Measurements from ENCODE around the gene CDK12.
"Not testable (repeated sequence)": the region's sequence is repeated elsewhere in the genome, so short reads cannot be mapped to it uniquely, and the experiment has no call there.

CDK12 gene

DNA sequence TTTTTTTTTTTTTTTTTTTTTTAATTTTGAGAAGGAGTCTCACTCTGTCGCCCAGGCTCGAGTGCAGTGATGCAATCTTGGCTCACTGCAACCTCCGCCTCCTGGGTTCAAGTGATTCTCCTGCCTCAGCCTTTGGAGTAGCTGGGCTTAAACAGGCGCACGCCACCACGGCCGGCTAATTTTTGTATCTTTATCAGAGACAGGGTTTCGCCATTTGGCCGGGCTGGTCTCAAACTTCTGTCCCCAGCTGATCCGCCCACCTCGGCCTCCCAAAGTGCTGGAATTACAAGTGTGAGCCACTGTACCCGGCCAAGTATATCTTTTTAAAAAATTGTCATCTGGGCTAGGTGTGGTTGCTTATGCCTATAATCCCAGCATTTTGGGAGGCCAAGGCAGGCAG is 35.6 kb downstream of the CDK12 start:
- not testable (repeated sequence) for DNase-seq (ENCODE audit: low read depth in 2 of 2)

DNA sequence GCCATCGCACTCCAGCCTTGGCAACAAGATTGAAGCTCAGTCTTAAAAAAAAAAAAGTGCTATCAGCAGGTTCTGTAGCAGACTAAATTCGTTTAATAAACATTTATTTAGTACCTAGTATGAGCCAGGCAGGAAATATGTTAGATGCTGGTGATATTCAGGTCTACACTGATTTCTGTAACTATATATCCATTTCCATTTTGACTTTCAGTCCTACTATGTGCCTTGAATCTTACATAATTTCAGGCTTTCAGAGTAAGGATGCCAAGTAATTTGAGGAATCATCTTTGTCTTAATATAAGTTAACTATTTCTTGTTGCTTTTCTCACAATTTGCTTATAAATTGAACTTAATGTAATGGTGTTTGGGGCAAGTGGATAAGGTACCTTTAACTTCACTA is 46.2 kb downstream of the CDK12 start:
- no peak for DNase-seq (ENCODE audit: low read depth in 2 of 2)

DNA sequence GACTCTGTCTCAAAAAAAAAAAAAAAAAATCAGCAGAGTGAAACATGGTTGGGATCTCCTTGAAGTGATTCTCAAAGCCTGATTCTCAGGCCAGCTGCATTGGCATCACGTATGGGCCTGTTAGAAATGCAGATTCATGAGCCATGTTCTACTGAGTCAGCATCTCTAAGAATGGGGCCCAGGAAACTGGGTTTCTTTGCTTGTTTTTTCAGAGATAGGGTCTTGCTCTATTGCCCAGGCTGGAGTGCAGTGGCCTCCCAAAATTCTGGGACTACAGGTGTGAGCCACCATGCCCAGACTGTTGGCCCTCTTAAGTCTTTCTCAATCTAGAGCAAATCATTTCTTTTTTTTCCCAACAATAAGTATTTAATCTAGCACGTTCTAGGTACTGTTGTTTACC is 47.7 kb downstream of the CDK12 start:
- no peak for DNase-seq (ENCODE audit: low read depth in 2 of 2)

DNA sequence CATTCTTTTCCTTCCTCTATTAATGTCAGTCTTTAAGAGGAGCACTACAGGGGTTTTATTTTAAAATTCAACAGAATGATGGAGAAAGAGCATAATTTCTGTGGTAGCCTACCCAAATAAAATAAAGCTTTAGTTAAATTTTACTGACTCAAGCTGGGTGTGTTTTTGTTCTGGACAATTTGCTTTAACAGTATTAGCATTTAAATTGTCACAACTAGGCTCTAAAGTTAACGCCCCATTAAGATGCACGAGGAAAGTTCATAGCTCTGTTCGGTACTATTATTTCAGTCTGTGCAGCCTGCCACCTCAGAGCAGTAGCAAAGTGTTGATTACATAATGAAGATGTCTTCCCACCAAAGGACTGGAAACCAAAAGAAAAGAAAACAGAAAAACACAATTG is 52.0 kb downstream of the CDK12 start:
- DNase-seq (ENCODE audit: low read depth in 2 of 2) = no peak

DNA sequence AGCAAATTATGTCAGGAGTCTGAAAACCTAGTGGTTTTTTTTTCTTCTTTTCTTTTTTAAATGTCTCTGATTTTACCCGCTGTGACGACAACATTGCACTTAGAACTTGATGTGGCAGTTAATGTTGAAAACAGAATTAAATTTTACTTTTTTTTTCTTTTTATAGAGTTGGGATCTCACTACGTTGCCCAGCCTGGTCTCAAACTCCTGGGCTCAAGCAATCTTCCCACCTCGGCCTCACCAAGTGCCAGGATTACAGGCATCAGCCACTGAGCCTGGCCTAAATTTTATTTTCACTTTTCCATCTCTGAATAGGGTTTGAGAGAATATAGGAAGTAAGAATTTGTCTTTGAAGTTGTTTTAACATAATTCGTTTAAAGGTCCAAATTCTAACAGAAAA is 52.6 kb downstream of the CDK12 start:
- DNase-seq (ENCODE audit: low read depth in 2 of 2) = no peak

DNA sequence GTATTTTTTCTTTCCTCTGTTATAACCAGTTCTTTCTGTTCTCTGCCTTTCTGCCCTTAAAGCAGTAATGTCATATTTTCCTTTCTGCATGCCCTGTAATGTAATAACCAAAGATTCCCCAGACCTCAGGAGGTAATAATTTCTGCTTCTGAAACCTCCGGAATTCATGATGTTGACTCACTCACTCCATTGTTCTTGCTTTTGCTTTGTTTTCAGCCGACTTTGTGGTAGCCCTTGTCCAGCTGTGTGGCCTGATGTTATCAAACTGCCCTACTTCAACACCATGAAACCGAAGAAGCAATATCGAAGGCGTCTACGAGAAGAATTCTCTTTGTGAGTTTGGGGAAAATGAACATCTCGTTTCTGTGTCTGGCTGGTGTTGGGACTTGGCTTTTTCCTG is 55.9 kb downstream of the CDK12 start:
- no peak for DNase-seq (ENCODE audit: low read depth in 2 of 2)

DNA sequence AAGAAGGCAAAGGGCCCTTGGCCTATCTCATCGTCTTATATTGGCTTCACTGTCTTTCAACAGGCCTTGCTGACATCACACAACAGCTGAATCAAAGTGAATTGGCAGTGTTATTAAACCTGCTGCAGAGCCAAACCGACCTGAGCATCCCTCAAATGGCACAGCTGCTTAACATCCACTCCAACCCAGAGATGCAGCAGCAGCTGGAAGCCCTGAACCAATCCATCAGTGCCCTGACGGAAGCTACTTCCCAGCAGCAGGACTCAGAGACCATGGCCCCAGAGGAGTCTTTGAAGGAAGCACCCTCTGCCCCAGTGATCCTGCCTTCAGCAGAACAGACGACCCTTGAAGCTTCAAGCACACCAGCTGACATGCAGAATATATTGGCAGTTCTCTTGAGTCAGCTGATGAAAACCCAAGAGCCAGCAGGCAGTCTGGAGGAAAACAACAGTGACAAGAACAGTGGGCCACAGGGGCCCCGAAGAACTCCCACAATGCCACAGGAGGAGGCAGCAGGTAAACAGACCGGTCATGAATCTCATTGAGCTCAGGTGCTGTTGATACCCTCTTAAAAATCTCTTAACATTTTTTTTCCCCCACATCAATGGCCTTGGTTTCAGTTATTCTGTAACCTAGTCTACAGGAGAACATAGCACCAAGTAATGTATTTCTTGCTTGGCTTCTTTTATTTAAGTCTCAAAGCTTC is 64.7 kb downstream of the CDK12 start:
- DNase-seq (ENCODE audit: low read depth in 2 of 2) = no peak

DNA sequence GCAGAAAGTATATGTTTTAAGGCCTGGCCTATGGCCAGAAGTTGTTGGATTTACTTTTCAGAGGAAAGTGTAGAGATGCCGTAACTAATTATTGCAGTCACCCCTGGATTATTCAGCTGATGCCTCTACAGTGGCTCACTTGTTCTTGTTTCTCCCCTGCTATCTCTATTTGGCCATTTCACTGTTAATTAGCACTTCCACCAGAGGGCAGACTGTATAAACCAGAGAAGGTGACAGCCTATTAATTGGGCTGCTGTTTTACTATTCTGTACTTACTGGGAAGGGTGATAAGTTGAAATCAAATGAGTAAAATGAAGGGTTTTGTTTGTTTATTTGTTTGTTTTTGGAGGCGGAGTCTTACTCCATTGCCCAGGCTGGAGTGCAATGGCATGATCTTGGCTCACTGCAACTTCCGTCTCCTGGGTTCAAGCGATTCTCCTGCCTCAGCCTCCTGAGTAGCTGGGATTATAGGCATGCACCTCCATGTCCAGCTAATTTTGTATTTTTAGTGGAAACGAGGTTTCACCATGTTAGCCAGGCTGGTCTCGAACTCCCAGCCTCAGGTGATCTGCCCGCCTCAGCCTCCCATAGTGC is 66.0 kb downstream of the CDK12 start:
- DNase-seq (ENCODE audit: low read depth in 2 of 2) = no peak

DNA sequence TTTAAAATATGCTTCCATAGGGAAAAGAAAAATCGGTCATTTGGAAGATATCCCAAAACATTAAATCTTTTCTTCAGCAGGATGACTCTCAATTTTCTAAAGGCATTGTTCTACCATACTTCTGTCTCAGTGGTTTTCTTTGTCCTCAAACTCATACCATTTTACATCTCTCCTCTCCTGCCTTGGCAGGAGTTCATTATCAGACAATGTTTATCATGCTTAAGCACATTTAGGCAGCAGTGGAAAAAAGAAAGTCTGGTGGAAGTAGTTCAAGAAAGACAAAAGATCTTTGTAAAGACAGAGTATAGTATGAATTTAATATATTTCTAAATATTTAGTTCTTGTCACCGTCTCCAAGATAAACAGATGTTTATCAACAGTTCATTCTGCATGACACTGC is 68.2 kb downstream of the CDK12 start:
- no peak for DNase-seq (ENCODE audit: low read depth in 2 of 2)

DNA sequence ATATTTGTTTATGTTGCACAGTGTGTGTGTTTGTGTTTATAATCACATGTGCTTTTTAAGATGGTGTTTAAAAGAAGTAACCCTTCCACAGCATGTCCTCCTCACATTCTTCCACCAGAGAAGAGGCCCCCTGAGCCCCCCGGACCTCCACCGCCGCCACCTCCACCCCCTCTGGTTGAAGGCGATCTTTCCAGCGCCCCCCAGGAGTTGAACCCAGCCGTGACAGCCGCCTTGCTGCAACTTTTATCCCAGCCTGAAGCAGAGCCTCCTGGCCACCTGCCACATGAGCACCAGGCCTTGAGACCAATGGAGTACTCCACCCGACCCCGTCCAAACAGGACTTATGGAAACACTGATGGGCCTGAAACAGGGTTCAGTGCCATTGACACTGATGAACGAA is 69.2 kb downstream of the CDK12 start:
- DNase-seq (ENCODE audit: low read depth in 2 of 2) = no peak

DNA sequence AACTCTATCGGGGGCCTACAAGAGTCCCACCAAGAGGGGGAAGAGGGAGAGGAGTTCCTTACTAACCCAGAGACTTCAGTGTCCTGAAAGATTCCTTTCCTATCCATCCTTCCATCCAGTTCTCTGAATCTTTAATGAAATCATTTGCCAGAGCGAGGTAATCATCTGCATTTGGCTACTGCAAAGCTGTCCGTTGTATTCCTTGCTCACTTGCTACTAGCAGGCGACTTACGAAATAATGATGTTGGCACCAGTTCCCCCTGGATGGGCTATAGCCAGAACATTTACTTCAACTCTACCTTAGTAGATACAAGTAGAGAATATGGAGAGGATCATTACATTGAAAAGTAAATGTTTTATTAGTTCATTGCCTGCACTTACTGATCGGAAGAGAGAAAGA is 70.0 kb downstream of the CDK12 start:
- no peak for DNase-seq (ENCODE audit: low read depth in 2 of 2)

DNA sequence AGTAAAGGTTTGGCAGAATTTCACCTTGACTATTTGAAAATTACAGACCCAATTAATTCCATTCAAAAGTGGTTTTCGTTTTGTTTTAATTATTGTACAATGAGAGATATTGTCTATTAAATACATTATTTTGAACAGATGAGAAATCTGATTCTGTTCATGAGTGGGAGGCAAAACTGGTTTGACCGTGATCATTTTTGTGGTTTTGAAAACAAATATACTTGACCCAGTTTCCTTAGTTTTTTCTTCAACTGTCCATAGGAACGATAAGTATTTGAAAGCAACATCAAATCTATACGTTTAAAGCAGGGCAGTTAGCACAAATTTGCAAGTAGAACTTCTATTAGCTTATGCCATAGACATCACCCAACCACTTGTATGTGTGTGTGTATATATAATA is 72.6 kb downstream of the CDK12 start:
- no peak for DNase-seq (ENCODE audit: low read depth in 2 of 2)

DNA sequence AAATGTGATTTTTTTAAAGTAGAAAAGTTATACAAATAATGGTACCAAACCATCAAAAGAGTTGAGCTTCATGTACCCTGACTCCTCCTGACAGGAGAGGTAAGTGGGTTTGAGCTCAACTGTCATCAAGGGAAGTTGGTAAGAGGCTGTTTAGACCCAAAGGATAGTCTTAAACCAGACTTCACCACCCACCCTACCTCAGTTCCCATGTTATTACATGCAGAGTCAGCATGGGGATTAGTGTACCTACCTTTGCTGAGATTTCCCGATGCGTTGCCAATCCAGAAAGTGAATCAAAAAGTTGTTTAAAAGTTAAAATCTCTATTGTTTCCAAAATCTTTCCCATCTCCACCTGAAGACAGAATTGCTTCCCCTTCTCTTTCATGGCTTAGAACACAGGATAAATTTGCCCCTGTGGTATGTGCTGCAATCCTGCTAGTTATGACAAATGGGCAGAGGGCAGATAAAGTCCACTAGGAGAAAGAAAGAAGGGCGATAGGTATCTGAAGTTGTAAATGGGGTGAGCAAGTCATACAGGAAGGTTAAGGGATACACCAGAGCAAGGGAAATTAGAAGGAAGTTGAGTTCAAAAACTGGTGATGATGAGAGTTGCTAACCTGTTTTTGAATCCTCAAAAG is 73.6 kb downstream of the CDK12 start:
- no peak for DNase-seq (ENCODE audit: low read depth in 2 of 2)

DNA sequence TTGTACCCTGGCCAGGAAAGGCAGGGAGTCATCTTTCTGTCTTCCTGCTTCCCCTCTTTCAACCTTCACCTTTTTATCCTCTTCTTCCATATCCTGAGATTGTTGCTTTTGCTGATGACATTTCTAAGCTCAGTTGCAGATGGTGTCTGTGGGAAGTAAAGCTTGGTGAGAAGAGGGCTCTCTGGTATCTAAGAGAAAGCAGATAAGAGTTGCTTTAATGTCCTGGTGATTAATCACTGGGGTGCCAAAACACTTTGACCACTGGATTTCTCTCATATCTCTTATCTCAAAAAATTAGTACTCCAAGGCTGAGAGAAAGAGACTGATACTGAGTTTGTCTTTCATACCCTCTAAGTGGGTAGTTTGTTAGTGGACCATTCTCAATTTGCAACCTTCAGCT is 75.2 kb downstream of the CDK12 start:
- no peak for DNase-seq (ENCODE audit: low read depth in 2 of 2)

DNA sequence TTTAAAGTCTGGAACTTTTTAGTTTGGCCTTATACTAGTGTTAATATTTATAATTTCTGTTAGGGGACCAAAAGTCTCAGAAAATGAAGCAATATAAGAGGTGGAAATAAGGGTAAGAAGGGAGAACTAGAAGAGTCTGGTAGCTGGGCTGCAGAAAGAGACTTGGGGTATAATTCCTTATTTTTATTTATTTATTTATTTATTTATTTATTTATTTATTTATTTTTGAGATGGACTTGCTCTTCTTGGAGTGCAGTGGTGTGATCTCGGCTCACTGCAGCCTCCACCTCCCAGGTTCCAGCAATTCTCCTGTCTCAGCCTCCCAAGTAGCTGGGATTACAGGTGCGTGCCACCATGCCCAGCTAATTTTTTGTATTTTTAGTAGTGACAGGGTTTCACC is 76.1 kb downstream of the CDK12 start:
- not testable (repeated sequence) for DNase-seq (ENCODE audit: low read depth in 2 of 2)

DNA sequence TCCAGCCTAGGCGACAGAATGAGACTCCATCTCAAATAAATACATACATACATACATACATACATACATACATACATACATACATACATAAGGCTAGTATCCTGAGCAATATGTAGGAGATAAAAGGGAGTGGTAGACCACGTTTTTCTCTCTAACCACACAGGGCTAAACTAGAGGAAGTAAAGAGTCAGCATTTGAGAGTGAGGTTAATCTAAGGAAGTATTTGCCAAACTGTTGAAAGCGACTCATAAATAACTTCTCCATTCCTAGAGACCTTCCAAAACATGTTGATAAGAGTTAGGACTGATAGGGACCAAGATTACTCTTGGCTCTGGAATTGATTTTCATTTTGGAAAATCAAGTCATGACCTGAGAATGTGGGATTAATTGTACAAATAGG is 77.6 kb downstream of the CDK12 start:
- DNase-seq (ENCODE audit: low read depth in 2 of 2) = no peak

DNA sequence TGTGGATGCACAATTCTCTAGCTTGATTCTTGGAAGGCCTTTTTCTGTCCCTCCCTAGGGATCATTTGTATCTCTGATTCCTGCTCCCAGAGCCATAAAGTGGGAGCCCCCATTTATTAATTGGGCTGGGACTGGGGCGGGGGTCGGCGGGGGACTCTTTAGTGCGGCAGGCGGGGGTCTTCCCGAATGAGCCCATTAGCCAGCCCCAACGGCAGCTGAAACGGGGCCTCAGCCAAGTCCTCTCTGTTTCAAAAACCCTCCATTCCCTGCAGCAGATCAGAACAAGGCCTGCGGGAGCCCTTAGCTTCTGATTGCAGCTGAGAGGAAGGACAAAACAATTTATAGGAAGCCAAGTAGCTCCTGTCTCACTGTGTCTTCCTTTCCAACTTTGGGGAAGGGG is 79.3 kb downstream of the CDK12 start:
- no peak for DNase-seq (ENCODE audit: low read depth in 2 of 2)

DNA sequence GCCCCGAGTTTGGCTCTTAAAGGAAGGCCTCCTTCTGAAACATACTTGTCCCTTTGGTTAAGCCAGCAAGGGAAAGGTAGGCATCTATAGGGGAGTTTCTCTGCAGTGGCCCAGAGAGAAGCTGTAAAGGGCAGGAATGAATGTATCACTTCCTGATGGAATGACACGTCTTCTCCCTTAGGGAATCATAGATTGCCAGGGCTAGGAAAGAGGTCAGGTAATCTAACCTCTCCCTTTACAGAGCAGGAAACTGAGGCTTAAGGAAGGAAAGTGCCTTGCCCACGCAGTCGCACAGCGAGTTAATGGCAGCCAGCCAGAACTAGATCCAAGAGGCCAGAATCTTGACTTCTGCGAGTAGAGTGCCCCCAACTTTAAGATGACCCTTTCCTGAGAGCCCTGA is 80.4 kb downstream of the CDK12 start:
- DNase-seq (ENCODE audit: low read depth in 2 of 2) = no peak

DNA sequence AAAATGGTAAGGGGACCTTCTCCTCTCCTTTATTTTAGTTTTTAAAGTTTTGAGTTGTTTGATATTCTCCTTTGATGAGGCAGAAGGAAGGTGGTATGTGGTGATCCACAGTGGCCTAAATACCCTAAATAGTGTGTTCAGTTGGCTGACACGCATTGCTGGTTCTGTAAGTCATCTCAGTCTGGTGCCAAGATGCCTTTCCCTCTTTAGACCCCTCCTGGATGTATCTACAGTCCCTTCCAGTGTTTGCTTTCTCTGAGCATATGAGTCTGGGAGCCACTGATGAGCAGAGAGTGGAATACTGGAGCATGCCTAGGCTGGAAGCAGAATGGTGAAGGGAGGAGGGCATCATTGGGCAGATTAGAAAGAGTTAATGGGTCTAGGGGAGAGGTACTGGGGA is 81.9 kb downstream of the CDK12 start:
- DNase-seq (ENCODE audit: low read depth in 2 of 2) = no peak

DNA sequence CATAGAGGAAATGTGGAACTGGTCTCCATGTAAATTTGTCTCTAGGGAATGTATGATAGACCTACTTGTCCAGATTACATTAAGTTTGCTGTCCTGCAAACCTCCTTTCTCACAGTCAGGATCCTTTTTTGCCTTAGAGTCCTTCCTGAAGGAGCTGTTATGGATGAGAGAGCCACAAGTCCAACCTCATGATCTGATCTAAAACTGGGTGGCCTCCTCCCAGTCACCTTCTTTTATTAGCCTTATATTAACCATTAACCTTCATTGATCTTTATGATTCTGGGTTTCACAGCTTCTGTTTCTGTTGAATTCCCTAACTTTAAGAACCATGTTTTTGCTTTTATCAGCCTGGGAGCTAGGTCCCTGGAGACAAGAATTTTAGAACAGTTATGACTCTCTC is 82.4 kb downstream of the CDK12 start:
- DNase-seq (ENCODE audit: low read depth in 2 of 2) = no peak

DNA sequence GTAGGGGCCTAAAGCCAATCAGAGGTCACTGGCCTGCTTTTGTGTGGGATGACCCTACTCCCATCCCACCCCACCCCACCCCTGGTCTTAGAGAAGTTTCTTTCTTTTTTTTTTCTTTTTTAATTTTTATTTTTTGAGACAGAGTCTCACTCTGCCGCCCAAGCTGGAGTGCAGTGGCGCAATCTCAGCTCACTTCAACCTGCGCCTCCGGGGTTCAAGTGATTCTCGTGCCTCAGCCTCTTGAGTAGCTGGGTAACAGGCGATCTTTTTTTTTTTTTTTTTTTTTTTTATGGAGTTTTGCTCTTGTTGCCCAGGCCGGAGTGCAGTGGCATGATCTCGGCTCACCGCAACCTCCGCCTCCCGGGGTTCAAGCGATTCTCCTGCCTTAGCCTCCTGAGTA is 83.1 kb downstream of the CDK12 start:
- DNase-seq (ENCODE audit: low read depth in 2 of 2) = not testable (repeated sequence)

DNA sequence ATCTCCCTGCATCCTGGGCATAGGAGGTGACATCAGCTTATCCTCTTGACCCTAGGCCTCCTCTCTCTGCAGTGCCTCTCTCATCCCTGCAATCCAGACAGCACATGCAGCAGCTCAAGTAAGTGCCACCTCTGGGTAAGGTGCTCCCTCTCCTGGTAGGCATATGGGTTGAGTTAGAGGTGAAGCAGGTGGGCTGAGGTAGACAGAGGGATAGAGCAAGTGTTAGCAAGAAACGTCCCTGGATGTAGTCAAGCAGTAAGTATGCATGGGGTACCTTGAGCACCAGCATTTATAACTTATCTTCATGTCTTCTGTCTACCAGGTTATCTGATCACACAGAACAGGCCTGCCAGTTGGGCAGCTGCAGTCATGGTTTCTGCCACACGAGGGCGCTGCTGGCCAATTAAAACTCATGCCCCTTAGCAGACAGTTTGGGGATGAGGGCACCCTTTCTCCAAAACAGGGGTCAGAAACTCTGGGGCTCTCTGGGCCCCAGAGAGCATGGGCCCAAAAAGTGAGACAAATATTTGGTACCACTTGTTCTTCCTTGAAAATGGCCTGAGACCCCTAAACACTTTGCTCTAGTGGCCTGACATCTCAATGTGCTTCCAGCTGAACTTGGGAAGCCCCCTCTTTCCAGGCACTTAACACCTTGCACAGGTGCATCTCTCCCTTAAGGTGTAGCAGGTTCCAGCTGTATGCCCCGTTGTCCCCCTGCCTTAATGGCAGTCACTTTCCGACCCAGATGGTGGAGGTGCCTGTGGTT is 86.6 kb downstream of the CDK12 start:
- DNase-seq (ENCODE audit: low read depth in 2 of 2) = peak; percentile 51 to 56
